ENCODE measurements around the gene FAF1. TPM values are rescaled to one million over a fixed set of nuclear protein-coding genes. Genes with fewer than 3 reads are reported as not detected.

The FAF1 gene
- total RNA-seq, 1 experiment from 2014 or later, result 73.2 TPM

DNA sequence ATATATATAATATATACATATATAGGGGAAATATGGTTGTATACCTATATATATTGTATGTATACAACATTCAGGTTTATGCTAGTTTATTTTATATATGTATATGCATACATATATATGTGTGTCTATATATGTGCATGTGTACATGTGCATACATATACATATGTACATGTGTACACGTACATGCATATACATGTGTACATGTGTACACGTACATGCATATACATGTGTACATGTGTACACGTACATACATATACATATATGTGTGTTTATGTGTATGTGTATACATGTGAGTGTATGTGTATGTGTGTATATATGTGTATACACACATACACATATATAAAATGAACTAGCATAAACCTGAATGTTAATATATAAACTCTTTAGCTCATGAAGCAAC, 220.9 kb downstream of the FAF1 start:
- RAD21 ChIA-PET (ENCODE audit: low non-redundant PET in 1 of 2, low total read pairs in 2 of 2, uncharacterized antibody in 2 of 2, unreplicated experiment in 2 of 2), result no interaction called here
- TF ChIP-seq FOSL1 (IDR thresholded peaks at IDR 0.05; ENCODE audit: low read depth) (no peak), SRF (IDR thresholded peaks at IDR 0.05; ENCODE audit: low read depth) (no peak), POLR2AphosphoS5 (IDR thresholded peaks at IDR 0.05; ENCODE audit: low read depth, low read length) (no peak), ZFX (IDR thresholded peaks at IDR 0.05) (no peak), SIN3A (IDR thresholded peaks at IDR 0.05; ENCODE audit: low read depth) (no peak), EGR1 (IDR thresholded peaks at IDR 0.05; ENCODE audit: low read depth) (no peak), EZH2phosphoT487 (IDR thresholded peaks at IDR 0.05; ENCODE audit: borderline replicate concordance) (no peak), CEBPB (IDR thresholded peaks at IDR 0.05; ENCODE audit: low read depth) (no peak), POLR2A (IDR thresholded peaks at IDR 0.05; ENCODE audit: borderline replicate concordance, extremely low read depth, insufficient read depth, insufficient read length) (no peak), SP1 (IDR thresholded peaks at IDR 0.05; ENCODE audit: low read depth) (no peak), YY1 (IDR thresholded peaks at IDR 0.05; ENCODE audit: extremely low read depth, insufficient replicate concordance, low read depth, low read length) (no peak), TCF7L2 (IDR thresholded peaks at IDR 0.05; ENCODE audit: borderline replicate concordance, extremely low read depth, insufficient read depth, insufficient read length) (no peak), CBX3 (IDR thresholded peaks at IDR 0.05; ENCODE audit: low read depth) (no peak), EZH2 (IDR thresholded peaks at IDR 0.05) (no peak), JUND (IDR thresholded peaks at IDR 0.05) (no peak), ZNF274 (IDR thresholded peaks at IDR 0.05; ENCODE audit: low read depth, low read length) (no peak), RAD21 (IDR thresholded peaks at IDR 0.05; ENCODE audit: low read depth) (no peak)
- TF ChIP-seq, protein P1, sequence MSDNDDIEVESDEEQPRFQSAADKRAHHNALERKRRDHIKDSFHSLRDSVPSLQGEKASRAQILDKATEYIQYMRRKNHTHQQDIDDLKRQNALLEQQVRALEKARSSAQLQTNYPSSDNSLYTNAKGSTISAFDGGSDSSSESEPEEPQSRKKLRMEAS (IDR thresholded peaks at IDR 0.05), result no peak
- TF ChIP-seq, protein P2, sequence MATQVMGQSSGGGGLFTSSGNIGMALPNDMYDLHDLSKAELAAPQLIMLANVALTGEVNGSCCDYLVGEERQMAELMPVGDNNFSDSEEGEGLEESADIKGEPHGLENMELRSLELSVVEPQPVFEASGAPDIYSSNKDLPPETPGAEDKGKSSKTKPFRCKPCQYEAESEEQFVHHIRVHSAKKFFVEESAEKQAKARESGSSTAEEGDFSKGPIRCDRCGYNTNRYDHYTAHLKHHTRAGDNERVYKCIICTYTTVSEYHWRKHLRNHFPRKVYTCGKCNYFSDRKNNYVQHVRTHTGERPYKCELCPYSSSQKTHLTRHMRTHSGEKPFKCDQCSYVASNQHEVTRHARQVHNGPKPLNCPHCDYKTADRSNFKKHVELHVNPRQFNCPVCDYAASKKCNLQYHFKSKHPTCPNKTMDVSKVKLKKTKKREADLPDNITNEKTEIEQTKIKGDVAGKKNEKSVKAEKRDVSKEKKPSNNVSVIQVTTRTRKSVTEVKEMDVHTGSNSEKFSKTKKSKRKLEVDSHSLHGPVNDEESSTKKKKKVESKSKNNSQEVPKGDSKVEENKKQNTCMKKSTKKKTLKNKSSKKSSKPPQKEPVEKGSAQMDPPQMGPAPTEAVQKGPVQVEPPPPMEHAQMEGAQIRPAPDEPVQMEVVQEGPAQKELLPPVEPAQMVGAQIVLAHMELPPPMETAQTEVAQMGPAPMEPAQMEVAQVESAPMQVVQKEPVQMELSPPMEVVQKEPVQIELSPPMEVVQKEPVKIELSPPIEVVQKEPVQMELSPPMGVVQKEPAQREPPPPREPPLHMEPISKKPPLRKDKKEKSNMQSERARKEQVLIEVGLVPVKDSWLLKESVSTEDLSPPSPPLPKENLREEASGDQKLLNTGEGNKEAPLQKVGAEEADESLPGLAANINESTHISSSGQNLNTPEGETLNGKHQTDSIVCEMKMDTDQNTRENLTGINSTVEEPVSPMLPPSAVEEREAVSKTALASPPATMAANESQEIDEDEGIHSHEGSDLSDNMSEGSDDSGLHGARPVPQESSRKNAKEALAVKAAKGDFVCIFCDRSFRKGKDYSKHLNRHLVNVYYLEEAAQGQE (IDR thresholded peaks at IDR 0.05; ENCODE audit: low read depth), result no peak
- TF ChIP-seq, protein P3, sequence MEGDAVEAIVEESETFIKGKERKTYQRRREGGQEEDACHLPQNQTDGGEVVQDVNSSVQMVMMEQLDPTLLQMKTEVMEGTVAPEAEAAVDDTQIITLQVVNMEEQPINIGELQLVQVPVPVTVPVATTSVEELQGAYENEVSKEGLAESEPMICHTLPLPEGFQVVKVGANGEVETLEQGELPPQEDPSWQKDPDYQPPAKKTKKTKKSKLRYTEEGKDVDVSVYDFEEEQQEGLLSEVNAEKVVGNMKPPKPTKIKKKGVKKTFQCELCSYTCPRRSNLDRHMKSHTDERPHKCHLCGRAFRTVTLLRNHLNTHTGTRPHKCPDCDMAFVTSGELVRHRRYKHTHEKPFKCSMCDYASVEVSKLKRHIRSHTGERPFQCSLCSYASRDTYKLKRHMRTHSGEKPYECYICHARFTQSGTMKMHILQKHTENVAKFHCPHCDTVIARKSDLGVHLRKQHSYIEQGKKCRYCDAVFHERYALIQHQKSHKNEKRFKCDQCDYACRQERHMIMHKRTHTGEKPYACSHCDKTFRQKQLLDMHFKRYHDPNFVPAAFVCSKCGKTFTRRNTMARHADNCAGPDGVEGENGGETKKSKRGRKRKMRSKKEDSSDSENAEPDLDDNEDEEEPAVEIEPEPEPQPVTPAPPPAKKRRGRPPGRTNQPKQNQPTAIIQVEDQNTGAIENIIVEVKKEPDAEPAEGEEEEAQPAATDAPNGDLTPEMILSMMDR (IDR thresholded peaks at IDR 0.05 in 2 of 3, conservative IDR thresholded peaks at IDR 0.05 in 1 of 3; ENCODE audit: borderline replicate concordance in 1 of 3, insufficient read depth in 1 of 3, low read depth in 2 of 3, low read length in 2 of 3), result no peak
- POLR2A ChIA-PET, result no interaction called here
- Histone ChIP-seq H3K4me3 (replicated peaks in 1 of 2; ENCODE audit: low read depth in 1 of 2, low read length in 2 of 2) (no peak overlapping the region), H4K20me1 (ENCODE audit: insufficient read depth) (no peaks in the 10 kb centered on the region), H3K27ac (ENCODE audit: low read depth, low read length) (no peak overlapping the region), H3K4me1 (ENCODE audit: control insufficient read depth in 1 of 2, insufficient read depth in 2 of 2, low read length in 2 of 2) (no peaks in the 10 kb centered on the region), H3K4me2 (ENCODE audit: low read length) (no peak overlapping the region), H2AFZ (ENCODE audit: low read depth, low read length, poor library complexity, severe bottlenecking) (no peak overlapping the region), H3K79me2 (ENCODE audit: insufficient read depth, low read length) (no peaks in the 10 kb centered on the region), H3K36me3 (ENCODE audit: control insufficient read depth in 1 of 2, insufficient read depth in 2 of 2, low read length in 2 of 2) (no peaks in the 10 kb centered on the region), H3K27me3 (ENCODE audit: insufficient read depth, low read length) (no peaks in the 10 kb centered on the region), H3K9me2 (ENCODE audit: insufficient read depth) (no peaks in the 10 kb centered on the region), H3K9me3 (ENCODE audit: control insufficient read depth in 1 of 2, insufficient read depth in 1 of 2, low read depth in 1 of 2, low read length in 2 of 2) (no peaks in the 10 kb centered on the region), H3K9ac (ENCODE audit: low read length) (no peak overlapping the region)
- no TSS peak for BruUV-seq (replicated peaks)
- ATAC-seq (no peak), DNase-seq (ENCODE audit: low read depth, low spot score) (no peak)
- CTCF ChIA-PET, result no interaction called here
- intact Hi-C loops (cut with micrococcal nuclease), result no loop called here
